Activated T-cell treated with anti-CD3 and anti-CD28 coated beads for 24 hours (primary cell): ENCODE results near the gene SLC38A11.

ENCODE experiments used
- DNase-seq: peaks from one replicate; pipeline ENCODE4 v3.0.0-alpha.2; 2020; ENCODE audit warnings: low read depth

Gene SLC38A11

DNA sequence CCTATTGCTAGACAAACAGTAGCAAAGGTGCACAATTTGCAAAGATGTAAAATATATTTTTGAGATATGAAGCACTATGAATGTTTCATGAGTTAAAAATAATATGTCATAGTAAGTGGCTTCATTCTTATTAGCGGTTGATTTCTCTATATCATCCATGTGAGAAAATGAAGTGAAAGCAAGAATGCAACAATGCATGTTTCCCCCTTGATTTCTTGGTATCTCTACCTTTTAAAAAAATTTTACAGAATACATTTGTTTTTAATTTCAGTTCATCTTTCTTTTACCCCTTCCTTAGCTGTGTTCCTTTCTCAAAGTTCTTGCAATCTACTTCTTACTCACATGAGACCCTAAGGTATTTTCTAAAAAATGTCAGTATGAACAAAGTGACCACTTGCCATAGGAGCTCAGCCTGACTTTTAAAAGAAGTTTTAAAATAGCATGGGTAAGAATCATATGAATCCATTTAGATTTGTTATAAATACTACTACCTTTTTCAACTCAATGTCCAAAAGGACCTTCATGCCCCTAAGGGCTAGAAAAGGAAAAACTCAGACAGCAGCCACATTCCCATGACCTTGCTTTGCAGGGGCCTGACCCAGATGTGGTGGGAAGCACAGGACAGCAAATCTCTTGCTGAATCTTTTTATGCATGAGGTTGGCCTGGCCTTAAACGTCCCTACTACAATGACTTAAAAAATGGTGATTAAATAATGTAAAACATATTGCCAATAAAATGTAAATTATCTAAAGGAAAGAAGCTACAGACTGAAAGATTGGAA lies 14.8 kb upstream of the SLC38A11 start:
- no peak for DNase-seq

DNA sequence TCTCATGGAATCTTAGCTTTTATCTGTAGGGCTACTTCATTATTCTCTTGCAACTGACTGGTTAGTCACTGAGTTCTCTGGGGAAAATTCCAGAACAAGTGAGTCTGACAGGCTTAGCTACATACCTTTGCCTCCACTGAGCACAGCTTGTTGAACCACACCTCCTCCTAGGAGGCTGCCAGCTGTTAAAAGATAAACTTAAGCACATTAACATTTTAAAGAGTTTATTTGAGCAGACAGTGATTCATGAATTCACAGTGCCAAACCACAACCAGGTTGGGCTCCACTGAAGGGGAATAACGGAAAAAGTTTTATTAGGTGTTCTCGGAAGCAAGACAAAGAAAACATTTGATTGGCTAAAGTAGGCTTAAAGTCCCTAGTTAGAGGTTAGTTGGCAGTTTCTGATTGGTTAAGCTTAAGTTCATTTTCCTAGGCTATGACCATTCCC lies 12.5 kb upstream of the SLC38A11 start:
- DNase-seq: no peak

DNA sequence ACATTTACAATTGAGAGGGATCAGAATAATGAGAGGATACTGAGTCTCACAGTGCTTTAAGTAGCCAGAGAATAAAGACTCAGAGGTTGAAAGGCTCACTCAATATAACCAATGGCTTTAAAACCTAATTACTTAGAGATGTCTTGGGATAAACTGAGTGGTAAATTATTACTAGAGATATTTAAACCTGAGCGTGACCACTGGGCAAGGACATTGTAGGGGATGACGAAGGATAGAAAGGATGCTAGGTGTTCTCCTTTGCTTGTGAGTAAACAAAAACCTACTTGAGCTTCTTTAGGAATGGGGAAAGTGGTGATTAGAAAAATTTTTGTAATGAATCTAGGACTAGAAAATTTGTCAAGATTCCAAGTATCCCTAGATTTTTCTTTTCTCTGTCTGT lies 12.0 kb upstream of the SLC38A11 start:
- no peak for DNase-seq

DNA sequence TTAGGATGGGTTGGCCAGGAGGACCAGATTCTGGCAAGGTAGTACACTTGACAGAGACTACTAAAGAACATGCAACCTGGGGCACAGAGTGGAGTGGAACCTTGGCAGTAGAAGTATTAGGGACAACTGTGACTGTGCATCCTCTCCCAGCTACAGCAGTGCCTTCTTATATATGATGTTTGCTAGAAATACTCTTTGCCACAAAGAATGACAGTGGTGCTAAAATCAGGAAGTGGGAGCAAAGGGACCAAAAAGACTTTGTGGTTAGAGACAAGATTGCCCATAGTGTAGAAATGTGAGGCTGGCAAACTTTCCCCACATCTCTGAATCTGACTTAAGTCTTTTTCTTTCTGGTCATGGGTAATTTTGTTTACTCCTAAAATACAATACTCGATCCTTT lies 9.4 kb upstream of the SLC38A11 start:
- no peak for DNase-seq

DNA sequence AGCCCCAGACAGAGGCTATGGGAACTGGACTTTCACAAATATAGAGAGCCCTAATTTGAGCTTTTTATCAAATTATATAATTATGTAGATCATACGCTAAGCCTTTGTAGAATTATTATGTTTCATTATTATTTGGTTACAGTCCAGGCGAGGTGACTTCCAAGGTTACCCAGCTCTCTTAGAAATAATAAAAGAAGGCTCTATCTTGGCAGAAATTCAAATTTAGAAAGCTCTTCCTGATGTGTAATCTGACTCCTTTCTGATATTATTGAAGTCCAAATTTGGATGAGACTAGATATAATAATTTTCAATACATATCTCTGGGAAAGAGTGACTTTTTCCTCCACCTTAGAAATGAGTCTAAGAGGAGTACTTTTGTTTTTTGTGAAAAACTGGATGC lies 4.8 kb upstream of the SLC38A11 start:
- DNase-seq: no peak

DNA sequence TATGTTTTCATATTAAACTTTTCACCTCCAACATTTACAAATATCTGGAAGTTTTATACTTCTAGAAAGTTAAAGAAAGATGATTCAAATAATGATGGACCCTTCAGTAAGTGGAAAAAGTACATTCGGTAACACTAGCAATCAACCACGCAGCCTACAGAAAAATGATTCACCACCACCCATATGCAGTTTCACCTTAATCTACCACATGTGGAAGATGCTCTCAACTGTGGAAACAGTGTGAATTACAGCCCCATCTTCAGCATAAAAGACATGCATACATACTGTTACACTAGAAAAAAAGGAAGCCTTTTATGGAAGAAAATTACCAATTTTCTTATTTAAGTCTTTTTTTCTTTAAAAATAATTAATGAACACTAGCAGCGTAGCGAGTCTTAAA lies 1.1 kb downstream of the SLC38A11 start:
- no peak for DNase-seq

DNA sequence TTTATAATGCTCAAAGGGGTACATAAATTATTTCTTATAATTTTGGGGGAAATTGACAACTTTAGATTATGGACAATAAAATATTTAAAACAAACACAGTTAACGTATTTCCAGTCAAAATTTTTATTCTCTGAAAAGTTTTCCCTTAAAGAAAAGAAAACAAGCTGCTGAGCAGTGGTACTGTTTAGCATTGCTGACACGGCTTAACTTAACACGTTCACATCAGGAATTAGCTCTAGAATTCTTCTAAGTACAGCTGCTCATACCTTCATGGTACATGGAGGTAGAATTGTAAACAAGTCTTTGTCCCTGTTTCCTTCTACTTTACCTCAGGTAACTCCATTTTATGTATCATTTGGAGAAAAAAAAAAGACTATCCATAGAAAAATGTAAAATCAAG lies 2.0 kb downstream of the SLC38A11 start:
- DNase-seq: no peak

DNA sequence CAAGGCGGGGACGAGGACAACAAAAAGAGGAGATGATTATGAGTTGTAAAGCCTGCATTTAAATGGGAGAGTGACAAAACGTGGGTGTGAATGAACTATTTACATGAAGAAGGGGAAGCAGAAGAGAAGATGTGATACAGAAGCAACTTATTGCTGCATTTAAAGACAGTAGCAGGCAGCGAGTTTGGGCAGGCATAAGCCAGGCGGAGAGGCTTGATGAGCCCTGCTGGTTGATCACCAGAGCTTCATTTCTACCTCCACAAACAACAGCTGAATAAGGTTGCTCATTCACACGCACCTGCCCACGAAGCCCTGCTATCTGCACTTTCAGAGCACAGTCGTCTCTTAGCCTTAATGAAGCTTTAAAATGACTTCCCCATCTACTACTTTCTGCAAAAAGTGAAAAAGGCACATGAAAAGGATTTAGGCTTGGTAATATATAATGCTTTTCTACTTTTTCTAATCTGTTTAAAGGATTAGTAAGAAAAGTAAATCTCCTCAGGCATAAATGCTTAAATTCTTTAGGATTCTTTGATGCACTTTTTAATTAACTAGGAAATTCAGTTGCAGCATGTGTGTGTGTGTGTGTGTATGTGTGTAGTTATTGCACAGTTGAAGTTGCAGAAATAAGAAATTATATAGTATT lies 3.1 kb downstream of the SLC38A11 start:
- no peak for DNase-seq

DNA sequence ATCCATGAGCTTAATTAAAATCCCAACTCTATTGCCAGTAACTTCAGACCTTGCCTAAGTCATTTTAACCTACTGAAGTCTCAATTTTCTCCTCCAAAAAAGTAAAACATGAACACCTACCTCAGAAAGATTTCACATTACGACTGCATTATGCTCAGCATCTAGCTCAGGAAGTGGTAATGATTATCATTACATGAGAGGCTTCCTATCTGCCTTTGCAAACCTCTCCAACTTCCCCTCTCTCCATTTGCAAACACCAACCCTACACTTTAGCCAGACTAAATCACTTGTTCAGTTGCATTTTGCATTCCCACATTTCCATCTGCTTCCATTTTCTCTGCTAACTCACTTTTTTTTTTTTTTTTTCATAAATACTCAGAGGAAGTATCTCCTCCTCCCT lies 6.8 kb downstream of the SLC38A11 start:
- no peak for DNase-seq

DNA sequence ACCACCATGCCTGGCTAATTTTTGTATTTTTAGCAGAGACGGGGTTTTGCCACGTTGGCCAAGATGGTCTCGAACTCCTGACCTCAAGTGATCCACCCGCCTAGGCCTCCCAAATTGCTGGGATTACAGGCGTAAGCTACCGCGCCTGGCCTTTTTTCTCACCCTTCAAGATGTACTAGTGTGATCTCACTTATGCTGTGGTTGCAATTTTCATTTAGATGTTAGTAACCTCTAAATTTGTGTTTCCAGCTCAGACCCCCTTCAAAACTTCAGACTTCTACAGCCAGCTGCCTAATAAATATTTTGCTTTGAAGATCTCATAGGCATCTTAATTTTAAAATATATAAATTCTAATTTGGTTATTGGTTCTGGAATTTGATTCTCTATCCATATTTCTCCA lies 8.0 kb downstream of the SLC38A11 start:
- no peak for DNase-seq

DNA sequence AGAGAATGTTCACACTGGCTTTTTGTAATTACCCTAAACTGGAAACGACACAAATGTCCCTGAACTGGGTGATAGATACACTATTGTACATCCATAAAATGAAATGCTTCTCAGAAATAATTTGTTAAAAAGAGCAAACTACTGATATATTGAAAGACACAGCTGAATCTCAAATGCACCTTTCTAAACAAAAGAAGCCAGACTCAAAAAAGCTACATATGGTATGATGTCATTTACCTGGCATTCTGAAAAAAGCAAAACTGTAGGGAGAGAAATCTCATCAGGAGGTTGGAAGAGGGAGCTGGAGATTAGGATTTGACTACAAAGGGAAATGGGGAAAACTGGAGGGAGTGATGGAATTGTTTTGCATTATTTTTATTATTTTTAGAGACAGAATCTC lies 12.0 kb downstream of the SLC38A11 start:
- no peak for DNase-seq

DNA sequence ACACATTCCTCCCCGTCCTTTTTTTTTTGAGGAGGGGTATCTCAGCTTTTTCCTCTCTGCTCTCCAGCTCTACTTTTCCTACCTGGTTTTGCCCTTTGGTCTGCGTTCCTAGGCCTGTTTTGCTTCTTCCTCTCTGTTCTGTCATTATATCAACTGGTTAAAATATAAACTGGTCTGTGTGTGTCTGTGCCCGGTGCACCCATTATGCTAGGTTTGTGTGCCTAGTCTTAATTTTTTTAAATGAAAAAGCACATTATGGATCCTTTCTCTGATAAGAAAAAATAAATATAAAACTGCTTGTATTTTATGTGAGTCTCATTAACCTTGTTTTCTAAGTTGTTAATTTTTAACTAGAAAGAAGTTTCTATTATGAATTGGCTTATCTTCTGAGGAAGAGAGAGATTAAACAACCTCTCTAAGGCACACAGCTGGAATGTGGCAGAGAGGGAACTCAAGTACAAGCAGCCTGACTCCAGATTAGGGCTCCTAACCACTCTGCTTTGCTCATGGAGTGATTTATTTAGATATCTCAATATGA lies 17.4 kb downstream of the SLC38A11 start:
- no peak for DNase-seq

DNA sequence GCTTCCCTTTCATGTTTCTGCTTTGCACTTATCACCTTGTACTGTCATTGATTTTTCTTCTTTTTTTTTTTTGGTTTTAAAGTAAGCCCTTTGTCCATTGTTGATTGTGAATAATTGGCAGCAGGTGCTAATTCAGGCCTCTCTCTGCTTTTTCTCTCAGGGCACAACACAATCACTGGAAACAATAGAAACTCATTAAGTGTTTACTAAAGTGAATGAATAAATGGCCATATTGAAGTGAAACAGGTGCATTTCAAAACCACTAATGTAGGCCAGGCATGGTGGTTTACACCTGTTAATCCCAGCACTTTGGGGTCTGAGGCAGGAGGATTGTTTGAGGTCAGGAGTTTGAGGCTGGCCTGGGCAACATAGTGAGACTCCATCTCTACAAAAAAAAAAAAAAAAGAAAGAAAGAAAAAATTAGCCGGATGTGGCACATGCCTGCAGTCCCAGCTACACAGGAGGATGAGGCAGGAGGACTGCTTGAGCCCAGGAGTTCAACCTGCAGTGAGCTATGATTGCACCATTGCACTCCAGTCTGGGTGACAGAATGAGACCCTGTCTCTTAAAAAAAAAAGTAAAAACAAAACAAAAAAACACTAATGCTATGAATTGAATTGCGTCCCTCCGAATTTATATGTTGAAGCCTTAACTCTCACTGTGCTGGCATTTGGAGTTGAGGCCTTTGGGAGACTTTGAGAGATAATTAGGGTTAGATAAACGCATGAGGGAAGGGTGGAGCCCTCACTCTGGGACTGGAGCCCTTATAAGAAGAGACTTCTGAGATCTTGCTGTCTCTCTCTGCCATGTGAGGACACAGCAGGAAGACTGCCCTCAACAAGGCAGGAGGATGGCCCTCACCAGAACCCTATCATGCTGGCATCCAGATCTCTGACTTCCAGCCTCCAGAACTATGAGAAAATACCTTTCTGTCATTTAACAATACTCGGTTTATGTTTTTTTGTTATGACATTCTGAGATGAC lies 19.9 kb downstream of the SLC38A11 start:
- no peak for DNase-seq

DNA sequence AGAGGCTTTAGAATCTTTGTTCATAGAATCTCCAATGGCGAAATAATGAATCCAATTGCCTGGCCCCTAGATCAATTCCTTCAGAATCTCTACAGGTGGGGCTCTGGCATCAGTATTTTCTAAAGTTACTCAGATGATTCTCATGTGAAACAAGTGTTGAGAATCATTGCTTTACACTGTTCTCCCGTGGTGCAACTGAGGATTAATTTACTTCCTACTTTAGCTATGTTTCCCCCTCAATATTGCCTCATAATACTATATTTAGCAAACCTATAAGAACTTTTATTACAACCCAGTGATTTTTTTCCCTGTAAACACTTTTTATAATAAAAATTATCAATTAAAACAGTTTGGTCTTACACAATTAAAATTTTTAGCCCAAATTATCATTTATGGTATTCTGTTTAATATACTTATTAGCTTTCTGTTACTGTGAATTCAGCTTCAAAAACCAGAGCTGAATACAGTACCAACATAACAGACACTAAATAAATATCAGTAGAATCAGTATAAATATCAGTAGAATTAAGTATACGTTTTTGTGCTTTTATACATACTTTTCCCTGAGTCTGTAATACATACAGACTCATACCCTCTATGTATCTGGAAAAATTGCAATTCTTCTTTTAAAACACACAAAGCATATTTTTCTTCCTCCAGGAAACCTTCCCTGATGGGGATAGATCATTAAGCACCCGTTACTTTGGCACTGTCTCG lies 20.8 kb downstream of the SLC38A11 start:
- DNase-seq: no peak

DNA sequence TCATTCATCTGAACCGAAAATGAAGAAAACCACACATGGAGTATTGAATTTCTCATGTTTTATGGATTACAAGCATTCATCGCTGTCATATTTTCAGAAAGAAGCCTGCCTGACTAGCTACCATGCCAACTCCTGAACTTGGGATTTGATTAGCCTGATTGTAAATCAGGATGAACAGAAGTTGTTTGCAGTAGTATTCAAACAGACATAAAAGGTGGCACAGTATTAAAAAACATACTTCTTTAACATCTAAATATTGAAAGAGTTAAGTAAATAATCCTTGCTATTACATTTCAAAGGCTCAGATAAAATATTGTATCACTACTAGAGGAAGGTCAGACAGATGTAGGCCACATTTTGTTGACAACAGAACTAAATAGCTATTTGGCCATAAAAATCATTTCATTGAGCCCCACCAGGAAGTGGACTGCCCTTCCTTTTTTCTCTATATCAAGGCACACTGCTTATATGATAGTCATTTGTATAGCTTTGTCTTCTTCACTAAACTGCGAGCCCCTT lies 21.6 kb downstream of the SLC38A11 start:
- DNase-seq: no peak

DNA sequence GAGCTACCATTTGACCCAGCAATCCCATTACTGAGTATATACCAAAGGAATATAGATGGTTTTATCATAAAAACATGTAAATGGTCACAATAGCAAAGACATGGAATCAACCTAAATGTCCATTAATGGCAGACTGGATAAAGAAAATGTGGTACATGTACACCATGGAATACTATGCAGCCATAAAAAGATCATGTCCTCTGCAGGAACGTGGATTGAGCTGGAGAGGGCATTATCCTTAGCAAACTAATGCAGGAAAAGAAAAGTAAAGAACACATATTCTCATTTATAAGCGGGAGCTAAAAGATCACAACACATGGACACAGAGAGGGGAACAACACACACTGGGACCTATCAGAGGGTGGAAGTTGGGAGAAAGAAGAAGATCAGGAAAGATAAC lies 22.9 kb downstream of the SLC38A11 start:
- no peak for DNase-seq

DNA sequence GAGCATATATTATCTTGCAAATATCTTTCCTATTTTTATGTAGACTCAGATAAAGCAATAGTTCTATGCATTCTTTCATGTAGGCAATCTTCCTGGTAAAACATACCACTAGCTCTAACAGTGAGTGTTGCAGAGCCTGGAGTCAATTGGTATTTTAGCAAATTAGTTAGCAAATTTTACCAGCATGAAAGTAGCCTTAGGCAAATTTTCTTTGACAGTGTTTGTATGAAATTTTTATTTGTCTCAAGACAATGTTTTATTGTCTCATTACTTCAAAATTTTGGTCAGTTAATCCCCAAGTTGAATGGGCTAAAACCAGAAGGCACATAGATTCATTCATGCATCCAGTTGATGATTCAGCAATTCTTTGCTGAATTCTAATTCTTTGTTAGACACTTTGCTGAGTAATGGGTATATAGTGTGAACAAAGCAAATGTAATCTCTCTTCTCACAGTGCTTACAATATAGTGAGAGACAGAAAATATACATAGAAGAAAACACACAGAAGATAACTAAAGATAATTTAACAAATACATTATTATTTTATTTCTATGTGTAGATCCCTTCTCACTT lies 27.1 kb downstream of the SLC38A11 start:
- no peak for DNase-seq

DNA sequence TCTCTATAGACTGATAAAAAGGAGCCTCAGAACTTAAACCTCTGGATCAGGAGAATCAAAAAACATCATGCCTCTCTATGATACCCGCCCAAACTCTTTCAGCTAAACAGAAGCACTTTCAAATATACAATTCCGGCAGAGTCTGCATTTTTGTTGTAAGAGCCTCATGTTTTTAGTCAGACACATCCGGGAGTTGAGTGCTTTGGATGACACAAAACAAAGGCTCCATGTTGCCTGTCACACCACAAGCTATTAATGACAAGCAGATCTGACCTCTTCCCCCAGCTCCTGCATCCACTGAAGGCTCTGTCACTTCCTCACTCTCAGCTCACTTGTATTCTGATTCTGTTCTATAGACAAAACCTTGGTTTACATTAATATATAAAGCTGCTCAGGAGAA lies 33.2 kb downstream of the SLC38A11 start:
- DNase-seq: no peak

DNA sequence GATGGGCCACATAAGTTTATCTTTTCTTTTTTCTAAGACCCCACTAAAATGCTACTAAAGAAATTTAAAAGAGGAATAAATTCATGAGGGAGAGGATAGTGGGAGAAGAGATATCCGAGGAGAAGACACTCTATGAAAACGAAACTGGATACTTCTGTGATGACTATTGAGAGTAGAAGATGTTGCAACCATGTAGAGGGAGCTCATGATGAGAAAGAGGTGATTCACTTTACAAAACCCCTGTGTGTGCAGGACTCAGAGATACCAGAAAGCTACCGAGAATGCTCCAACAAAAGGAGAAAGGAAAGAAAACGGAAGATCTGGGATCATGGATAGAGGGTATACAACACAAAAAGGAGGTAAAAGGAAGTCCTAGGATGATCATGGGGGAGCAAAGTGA lies 34.9 kb downstream of the SLC38A11 start:
- DNase-seq: no peak

DNA sequence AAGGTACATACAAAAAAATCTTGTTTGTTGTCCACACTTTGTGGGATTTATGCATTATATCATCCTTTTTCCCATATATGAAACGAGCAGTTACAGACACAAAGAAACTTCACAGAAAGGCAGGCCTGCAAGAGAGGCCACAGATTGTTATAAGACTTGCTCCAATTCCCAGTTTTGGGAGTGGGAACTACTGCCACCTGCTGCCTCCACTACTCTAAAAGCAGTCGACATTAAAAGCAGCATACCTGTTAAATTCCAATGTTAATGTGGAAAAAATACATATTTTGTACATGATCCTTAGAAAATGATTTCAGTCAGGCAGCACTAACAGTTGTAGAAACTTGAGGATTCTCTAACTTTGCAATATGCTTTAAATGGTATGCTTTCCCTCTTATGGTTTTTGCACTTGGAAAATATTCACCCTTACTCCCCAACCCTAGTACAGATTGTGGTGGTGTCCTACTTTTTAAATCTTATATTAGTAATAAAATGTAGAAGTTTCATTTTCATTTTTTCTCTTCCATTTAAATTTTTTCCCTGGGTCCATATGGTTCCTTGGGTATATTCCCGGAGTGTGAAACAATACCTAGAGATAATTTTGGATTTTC lies 37.9 kb downstream of the SLC38A11 start:
- DNase-seq: no peak

DNA sequence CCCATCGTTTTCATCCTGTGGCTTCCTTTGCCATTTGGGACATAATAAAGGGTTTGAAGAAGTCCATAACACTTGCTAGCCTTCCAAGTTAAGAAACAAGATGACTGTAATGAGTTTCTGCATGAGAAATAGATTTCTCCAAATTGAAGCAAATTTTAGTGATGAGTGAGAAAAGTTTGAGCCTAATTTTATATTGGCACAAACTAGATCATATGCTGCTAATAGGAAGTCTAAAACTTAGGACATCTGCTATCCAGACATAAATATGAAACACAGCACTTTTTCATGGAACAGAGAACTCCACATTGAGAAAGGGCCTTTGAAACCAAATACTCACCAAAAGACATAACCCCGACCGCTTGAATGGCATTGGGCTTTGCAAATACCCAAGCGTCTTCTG lies 39.8 kb downstream of the SLC38A11 start:
- DNase-seq: no peak
